ENCODE data around the gene RAB34.
"Not testable (repeated sequence)": the region's sequence is repeated elsewhere in the genome, so short reads cannot be mapped to it uniquely, and the experiment has no call there.

Gene RAB34

DNA sequence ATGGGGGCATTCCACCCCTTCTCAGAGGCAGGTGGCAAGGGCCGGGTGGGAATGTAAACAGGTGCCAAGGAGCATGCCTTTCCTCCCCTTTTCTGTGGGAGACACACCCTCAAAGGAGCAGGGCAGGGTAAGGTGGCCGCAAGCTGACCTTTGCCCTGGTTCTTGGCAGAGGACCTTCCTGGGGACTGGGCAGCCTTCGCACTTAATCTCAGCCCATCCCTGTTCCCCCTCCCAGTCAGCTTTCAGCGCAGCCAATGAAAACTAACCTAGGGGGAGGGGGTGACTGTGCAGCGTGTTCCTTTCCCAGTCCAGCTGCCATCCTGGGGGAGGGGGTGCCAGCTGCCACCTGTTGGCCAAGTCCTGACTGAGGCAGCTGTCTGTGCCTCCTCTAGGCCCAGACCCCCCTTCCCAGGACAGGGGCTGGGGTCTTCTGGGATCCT is 29.0 kb upstream of the RAB34 start:
- in situ Hi-C loops (cut with HindIII; ENCODE audit: low sequenced_read_pairs) = no loop called here

DNA sequence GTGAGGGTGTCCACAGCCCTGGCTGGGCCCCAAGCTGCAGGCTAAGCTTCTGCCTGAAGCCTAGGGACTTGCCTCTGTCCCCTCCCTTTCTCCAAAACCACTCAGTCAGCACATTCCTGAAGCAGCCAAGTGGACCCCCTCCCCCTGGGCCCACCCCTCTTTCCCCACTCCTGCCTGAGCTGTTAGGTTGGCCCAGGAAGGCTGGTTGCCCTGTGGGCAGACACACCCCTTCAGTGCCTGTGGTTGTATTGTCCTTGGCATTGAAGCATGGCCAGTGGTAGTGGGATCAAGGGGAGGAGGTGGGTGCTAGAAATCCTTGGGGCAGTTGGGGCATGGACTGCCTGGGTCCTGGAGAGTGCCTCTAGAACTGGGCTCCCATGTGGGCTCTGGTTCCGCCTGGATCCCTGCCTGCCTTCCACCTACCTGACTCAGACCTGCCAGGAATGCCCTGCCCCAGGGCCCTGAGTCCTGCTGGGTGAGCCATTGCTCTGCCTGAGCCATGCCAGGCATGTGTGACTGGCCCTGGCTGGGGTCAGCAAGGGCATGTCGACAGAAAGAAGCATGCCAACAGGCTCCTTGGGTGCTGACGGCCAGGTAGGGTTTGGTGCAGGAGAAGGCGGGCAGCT is 28.2 kb upstream of the RAB34 start:
- in situ Hi-C loops (cut with HindIII; ENCODE audit: low sequenced_read_pairs) = no loop called here

DNA sequence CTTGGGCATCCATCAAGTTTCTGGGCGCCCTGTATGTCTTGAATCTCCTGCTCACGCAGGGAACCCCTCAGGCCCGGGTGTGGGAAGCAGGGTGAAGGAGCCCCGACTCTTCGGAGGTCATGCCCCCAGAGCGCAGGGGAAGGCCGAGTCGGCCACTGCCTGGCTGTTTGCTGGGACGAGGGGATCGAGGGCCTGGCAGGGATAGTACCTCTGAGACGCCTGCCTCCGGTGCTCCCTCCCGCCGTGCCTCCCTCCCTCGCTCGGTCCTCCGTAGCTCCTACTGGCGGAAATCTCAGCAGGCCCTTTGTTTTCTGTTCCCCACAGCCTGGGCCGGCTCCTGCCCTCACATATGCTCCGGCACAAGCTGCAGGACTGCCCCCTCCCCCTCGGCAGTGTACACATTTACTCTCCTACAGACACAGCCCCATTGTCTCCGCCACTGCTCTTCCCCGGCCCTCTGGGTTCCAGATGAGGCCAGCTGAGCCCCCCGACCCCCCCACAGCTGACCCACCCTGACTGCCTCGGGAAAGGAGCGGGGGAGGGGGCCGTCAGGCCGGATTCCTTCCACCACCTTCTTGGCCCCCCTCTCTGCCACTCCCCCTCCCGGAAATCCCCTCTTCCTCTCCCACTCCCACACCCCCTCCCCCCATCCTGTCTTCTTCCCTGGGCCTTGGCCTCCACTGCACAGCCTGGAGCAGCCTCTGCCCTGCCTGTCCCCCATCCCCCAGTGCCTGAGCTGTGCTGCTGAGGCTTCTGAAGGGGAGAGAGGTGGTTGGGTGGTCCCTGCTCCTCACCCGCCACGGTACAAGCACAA is 27.5 kb upstream of the RAB34 start:
- in situ Hi-C loops (cut with HindIII; ENCODE audit: low sequenced_read_pairs) = no loop called here

DNA sequence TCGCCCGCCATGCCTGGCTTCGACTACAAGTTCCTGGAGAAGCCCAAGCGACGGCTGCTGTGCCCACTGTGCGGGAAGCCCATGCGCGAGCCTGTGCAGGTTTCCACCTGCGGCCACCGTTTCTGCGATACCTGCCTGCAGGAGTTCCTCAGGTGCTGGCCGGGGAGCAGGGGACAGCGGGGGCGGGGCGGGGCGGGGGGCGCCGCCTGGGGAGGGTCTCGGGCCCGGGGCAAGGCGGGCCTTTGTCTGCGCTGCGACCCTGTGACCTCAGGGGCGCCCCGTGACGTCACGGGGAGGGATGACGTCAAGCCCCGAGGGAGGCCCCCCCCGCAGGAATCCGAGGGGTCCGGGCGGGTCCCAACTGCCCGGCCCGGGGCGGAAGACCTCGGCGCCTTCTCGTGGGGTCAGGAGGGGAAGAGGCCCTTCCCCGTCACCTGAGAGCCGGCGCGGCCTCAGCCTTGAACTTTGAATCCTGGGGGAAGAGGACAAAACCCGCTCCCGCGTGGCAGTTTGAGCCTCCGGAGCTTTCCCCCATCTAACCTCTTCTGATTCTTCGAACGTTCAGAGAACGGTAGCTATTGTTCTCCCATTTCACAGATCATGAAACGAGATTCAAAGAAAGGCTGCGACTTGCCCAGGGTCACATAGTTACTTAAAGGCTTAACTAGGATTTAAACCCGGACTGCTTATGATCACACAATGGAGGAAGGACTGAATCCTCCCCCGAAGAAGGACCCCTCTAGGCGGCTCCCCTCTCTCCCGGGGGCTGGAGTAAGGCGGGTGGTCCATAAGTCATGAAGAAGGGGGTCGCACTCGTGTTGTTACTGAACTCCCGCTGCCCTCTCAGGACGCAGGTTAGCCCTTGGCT is 26.7 kb upstream of the RAB34 start:
- in situ Hi-C loops (cut with HindIII; ENCODE audit: low sequenced_read_pairs) = no loop called here

DNA sequence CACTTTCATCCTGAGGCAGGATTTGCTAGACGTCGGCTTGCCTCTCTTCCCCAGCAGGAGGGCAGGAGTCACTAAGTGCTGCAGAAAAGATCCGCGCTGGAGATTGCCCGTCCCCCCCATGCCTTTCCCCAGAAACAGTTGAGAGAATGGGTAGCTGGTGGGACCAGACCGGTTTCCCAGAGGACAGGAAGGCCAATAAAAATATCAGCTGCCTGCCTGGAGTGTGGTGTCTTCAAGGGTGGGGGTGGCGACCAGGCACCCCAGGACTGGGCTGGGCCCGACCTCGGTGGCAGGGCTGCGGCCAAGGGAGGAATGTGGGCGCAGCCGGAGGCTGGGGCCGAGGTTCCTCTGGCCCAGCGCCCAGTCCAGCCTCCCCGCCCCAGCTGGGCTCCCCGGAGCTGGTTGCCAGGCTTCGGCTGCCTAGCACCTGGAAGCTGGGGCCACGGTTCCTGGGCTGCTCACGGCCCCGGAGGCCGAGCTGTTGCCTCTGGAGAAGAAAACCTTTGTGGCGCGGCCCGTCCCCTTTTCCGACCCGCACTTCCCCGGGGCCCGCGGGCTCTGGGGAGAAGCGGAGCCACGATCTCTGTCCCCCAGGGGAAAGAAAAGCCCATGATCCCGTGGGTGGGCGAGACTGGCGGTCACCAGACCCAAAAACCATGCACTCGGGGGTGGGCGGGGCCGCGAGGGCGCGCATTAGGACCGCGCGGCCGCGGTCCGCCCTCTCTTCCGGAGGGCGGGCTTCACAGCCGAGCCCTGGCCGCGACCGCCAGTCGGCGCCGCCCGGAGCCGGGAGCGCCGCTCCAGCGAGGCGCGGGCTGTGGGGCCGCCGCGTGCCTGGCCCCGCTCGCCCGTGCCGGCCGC is 25.8 kb upstream of the RAB34 start, which contains the start of gene TRAF4:
TSS of gene TRAF4 (plus strand) at position 769 of the 861 bp plus-strand sequence. CDS start 102 bp downstream, outside the sequence.
- in situ Hi-C loops (cut with HindIII; ENCODE audit: low sequenced_read_pairs) = no loop called here

GRCh38 chr17:28741358-28742349 is 24.0 kb upstream of the RAB34 start:
- in situ Hi-C loops (cut with HindIII; ENCODE audit: low sequenced_read_pairs) = no loop called here

- in situ Hi-C loops (cut with HindIII; ENCODE audit: low sequenced_read_pairs) = no loop called here
Measured at GRCh38 chr17:28740406-28741357, 23.0 kb upstream of the RAB34 start.

GRCh38 chr17:28738680-28739384 is 21.2 kb upstream of the RAB34 start:
- in situ Hi-C loops (cut with HindIII; ENCODE audit: low sequenced_read_pairs) = no loop called here

DNA sequence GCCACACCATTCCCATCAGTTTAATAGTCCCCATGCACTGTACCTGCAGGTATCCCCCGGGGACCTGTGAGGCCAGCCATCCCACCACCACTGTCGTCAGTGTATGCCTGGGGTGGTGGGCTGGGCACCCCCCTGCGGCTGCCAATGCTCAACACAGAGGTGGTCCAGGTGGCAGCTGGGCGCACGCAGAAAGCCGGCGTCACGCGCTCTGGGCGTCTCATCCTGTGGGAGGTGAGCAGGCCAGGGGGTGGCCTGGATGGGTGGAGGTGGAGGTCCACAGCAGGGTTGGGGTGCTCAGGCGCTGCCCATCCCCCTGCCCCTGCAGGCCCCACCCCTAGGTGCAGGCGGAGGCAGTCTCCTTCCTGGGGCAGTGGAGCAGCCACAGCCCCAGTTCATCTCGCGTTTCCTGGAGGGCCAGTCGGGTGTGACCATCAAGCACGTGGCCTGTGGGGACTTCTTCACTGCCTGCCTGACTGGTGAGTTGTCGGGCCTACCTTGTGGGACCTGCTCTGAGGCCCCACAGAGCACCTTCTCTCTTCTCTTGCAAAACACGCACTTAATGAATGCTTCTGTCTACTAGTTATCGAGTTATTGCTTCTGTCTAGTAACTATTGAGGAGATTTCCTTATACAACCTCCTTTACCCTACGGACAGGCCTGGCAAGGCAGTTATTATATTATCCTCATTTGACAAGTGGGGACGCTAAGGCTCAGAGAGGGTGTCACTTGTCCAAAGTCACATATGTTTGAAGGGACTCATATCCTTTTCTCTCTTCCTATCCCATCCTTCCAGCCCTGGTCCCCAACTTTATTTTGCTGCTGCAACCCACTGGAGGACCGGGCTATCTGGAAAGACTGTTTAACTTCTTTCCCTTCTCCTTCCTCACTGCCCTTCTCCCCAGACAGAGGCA is 20.4 kb upstream of the RAB34 start:
- in situ Hi-C loops (cut with HindIII; ENCODE audit: low sequenced_read_pairs) = no loop called here

- in situ Hi-C loops (cut with HindIII; ENCODE audit: low sequenced_read_pairs) = no loop called here
Measured at GRCh38 chr17:28737316-28737715, 19.6 kb upstream of the RAB34 start.

DNA sequence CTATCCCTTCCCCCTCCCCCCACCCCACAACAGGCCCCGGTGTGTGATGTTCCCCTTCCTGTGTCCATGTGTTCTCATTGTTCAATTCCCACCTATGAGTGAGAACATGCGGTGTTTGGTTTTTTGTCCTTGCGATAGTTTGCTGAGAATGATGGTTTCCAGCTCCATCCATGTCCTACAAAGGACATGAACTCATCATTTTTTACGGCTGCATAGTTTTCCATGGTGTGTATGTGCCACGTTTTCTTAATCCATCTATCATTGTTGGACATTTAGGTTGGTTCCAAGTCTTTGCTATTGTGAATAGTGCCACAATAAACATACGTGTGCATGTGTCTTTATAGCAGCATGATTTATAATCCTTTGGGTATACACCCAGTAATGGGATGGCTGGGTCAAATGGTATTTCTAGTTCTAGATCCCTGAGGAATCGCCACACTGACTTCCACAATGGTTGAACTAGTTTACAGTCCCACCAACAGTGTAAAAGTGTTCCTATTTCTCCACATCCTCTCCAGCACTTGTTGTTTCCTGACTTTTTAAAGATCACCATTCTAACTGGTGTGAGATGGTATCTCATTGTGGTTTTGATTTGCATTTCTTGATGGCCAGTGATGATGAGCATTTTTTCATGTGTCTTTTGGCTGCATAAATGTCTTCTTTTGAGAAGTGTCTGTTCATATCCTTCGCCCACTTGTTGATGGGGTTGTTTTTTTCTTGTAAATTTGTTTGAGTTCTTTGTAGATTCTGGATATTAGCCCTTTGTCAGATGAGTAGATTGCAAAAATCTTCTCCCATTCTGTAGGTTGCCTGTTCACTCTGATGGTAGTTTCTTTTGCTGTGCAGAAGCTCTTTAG is 18.5 kb upstream of the RAB34 start:
- in situ Hi-C loops (cut with HindIII; ENCODE audit: low sequenced_read_pairs) = not testable (repeated sequence)

- in situ Hi-C loops (cut with HindIII; ENCODE audit: low sequenced_read_pairs) = no loop called here
Measured at GRCh38 chr17:28735242-28735722, 17.6 kb upstream of the RAB34 start.

- in situ Hi-C loops (cut with HindIII; ENCODE audit: low sequenced_read_pairs) = no loop called here
Measured at GRCh38 chr17:28734712-28735241, 17.1 kb upstream of the RAB34 start.

DNA sequence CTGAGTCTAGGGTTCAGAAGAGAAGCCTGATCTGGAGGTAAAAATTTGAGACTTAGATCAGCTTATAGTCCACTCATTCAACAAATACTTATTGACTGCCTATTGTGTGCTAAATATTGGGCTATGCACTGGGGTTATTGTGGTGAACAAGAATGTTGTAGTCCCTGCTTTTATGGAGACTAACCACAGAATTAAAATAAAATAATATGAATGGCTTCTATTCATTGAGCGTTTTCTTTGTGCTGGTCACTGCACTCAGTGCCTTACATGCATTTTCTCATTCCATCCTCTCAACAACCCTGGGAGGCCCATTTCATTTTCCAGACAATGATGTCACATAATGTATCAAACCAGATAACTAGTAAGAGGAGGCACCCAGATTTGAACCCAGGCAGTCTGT is 15.7 kb upstream of the RAB34 start:
- in situ Hi-C loops (cut with HindIII; ENCODE audit: low sequenced_read_pairs) = no loop called here

GRCh38 chr17:28729950-28730330 is 12.3 kb upstream of the RAB34 start:
- in situ Hi-C loops (cut with HindIII; ENCODE audit: low sequenced_read_pairs) = loop anchor here (10.0 kb wide), 1 partner anchor 205 kb away; no protein-coding TSS in a partner anchor
